HG03135 (cell line): Measurements from ENCODE around the gene BBLN.
A peak's percentile ranks its signal among the peaks of the same experiment; 100 is the strongest.
"Not testable (repeated sequence)": the region's sequence is repeated elsewhere in the genome, so short reads cannot be mapped to it uniquely, and the experiment has no call there.

Experiments
- ATAC-seq: cut with Tn5 transposase; IDR thresholded peaks from one replicate; pipeline ENCODE4 v1.9.1; 2021; ENCODE audit warnings: mild to moderate bottlenecking, moderate library complexity; ENCODE audit not compliant: unreplicated experiment

The BBLN gene, protein sequence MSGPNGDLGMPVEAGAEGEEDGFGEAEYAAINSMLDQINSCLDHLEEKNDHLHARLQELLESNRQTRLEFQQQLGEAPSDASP

DNA sequence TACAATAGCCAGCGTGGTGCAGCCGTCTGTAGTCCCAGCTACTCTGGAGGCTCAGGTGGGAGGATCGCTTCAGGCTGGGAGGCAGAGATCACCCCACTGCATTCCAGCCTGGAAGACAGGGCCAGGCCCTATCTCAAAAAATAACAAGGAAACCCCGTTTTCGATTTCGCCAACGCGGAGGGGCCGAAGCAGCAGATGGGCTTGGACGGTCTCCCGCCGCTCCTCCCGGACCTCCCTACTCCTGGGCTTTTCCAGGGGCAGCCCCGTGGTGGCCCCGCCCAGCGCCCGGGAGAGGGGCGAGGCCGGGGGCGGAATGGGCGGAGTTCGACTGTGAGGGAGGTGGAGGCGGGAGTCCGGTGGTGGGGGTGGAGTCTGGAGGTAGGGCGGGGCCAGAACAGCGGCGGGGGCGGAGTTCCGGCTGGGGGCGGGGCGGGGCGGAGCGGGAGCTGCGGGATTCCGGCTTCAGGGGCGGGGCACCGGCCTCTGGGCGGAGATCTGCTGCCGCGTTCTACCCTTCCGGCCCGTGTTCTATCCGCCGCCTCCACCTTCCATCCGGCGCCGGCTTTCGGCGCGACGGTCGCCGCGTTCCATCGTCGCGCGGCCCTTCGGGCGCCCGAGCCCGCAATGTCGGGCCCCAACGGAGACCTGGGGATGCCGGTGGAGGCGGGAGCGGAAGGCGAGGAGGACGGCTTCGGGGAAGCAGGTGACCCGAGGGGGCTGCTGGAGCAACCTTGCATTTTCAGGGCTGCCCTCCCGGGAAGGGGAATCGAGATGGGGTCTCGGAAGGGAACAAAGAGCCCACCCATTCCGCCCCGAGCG is at the start of gene BBLN:
Gene BBLN, plus strand, starts transcription at position 482 of the 819 bp plus-strand sequence. Its CDS starts 143 bp downstream, at position 625.
- peak; percentile 69 for ATAC-seq

DNA sequence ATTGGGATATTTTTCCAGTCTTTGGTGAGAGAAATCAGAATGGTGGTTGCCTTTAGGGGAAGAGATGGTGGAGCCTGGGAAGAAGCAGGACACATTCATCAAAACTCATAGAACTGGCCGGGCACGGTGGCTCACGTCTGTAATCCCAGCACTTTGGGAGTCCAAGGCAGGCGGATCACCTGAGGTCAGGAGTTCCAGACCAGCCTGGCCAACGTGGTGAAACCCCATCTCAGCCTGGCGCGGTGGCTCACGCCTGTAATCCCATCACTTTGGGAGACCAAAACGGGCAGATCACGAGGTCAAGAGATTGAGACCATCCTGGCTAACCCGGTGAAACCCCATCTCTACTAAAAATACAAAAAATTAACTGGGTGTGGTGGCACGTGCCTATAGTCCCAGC is 48.3 kb upstream of the BBLN start:
- ATAC-seq, result not testable (repeated sequence)

DNA sequence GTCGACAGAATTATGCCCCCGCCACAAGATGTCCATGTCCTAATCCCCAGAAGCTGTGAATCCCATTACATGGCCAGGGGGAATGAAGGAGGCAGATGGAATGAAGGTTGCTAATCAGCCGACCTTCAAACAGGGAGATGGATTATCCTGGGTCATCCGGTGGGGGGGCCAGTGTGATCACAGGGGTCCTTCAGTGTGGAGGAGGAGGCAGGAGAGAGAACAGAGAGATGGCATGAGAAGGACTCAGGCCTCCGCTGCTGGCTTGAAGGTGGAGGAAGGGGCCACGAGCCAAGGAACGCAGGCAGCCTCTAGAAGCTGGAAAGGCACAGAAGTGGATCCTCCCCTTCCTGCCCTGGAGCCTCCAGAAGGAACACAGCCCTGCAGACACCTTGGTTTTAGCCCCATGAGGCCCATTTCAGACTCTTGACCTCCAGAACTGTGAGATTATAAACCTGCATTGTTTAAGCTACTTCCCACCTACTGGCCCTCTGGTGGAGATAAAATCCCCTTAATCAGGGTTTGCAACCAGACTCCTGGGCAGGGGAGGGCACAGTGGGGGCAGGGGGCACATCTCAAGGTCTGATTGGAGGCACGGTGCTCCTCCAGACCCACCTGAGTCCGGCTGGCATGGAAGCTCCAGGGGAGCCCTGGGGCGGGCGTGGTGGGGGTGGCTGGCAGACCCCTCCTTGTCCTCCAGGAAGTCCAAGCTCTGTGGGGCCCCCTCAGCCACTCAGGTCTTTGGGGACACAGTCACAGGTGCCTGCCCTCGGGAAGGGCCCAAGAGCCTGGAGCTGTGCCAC is 46.3 kb upstream of the BBLN start:
- no peak for ATAC-seq

DNA sequence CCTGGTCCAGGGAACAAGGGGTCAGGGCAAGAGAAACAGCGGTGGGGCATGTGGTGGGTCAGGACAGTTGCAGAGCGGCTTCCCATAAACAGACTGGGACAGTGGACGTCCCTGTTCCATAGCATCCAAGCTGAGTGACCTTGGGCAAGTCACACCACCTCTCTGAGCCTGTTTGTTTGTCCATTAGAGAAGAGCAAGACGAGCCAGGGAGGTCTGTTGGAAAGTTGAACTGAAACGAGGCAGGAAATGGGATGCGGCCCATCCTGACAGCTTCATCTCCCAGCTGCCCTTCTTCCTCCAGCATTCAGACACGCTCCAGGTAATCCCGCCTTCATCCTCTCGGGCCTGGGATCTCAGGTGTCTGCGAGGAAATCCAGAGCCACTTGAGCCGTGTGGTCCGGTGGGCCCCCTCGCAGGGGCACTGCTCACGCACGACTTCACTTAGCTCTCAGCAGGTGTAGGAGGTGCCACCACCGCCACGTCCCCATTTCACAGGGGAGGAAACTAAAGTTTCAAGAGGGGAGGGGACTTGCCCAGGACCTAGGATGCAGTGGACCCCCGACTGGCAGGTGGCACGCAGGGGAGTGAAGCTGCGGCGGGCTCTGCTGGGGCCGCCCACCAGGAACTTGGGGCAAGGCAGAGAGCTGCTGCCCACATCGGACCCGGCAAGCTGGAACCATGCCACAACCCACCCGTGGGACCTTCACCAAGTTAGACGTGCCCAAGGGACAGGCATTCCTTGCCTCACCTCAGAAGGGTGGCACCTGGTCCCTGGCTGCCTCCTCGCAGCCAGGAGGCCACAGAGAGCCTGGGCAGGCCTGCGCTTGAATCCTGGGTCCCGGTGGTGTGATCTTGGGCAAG is 45.5 kb upstream of the BBLN start:
- no peak for ATAC-seq

DNA sequence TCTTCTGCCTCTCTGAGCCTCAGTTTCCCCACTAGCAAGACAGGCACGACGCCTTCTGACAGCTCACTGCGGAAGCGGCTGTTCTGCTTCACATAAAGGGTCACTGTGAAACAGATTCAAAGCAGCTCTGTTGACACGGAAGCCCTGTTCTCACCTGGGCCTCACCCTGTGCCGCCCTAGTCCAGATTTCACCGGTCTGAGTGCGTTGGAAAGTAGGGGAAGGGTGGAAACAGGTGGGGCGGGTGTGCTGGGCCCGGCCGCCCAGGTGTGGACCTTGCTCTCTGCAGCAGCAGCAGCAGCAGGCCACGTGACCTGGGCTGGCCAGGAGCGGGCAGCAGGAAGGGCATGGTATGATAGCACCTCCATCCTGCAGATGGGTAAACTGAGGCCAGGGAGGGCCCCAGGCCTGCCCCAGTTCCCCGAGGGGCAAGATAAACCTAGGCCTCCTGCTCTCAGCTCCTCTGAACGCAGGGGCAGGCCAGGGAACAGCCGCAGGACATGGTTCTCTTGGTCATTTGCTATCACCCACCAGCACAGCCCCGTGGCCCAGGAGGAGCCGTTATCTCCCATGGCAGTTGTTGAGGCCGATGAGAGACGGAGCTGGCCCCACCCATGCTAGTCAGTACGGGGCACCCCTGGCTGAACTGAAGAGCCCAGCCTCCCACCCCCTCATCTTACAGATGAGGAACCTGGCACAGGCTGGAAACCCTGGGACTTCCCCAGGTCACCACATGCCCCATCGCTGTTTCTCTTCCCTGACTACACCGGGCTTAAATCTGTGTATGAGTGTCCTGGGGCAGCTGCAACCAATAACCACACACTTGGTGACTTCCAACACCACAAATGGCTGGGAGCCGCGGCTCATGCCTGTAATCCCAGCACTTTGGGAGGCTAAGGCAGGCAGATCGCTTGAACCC is 44.6 kb upstream of the BBLN start:
- ATAC-seq, result no peak

DNA sequence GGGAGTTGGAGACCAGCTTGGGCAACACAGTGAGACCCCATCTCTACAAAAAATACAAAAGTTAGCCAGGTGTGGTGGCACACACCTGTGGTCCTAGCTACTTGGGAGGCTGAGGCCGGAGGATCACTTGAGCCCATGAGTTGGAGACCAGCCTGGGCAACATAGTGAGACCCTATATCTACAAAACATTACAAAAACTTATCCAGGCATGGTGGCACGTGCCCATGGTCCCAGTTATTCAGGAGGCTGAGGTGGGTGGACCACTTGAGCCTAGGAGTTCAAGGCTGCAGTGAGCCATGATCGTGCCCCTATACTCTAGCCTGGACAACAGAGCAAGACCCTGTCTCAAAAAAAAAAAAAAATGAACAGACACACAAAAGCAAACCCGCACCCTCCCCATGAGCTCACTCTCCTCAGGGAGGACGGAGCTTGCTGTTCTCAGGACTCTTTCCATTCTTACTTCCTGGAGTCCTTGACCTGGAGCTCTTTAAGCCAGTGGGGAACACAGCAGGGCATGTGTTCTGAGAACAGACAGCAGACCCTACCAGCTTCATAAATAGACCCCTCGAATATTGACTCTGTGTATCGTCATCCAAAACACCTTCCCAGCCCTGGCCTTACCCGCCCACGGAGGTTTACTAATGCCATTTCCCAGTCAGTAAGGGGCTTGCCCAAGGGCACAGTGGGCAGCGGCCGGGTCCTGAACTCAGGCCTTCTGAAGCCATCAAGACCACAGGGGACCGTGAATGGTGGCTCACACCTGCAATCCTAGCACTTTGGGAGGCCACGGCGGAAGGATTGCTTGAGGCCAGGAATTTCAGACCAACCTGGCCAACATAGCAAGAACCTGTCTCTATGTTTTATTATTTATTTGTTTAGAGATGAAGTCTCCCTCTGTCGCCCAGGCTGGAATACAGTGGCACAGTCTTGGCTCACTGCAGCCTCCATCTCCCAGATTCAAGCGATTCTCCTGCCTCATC is 43.7 kb upstream of the BBLN start:
- ATAC-seq, result no peak

DNA sequence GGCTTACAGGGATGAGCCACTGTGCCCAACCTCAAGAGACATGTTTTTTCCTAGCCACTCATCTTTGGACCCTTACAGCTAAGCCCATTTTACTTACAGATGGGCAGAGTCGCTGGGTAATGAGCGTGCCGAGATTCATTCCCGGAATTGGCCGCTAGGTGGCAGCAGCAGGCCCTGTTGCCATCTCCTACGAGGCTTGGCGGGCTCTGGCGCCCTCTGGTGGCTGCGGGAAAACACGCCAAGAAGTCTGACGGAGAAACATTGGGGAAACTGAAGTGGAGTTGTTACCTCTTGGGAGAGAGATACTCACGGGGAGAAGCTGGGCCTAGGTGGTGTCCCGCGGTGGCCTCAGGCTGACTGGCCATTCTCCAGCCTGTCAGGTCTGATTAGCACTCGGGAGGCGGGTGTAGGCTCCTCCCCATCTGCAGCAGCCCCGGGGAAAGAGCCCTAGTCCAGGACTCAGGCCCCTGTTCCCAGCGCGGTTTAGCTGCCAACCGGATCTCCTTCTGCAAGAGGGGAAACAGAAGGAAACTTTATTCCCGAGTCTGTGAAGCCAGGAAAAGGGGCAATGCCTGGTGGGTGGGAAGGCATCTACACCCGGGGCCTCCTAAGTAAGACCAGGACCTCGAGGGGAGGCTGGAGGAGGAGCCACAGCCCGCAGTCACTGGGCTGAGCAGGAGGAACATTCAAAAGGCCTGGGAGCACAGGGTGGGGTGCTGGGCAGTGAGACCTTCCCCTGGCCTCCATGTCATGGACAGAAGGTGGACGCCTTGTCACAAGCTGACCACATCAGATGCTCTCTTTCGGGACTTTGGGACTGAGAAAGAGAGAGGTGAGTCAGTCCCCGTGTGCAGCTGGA is 42.2 kb upstream of the BBLN start:
- ATAC-seq, result peak; percentile 61

DNA sequence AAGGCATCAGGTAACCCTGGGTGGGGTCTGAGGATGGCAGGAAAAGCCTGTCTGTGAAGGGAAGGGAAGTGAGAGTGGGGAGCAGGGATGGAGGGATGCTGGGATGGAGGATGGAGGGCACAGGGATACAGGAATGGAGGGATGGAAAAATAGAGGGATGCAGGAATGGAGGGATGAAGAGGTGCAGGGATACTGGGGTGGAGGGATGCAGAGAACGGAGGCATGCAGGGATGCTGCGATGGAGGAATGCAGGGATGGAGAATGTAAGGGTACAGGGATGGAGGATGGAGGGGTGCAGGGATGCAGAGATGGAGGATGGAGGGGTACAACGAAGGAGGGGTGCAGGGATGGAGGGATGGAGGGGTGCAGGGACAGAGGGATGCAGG is 41.6 kb upstream of the BBLN start:
- no peak for ATAC-seq

DNA sequence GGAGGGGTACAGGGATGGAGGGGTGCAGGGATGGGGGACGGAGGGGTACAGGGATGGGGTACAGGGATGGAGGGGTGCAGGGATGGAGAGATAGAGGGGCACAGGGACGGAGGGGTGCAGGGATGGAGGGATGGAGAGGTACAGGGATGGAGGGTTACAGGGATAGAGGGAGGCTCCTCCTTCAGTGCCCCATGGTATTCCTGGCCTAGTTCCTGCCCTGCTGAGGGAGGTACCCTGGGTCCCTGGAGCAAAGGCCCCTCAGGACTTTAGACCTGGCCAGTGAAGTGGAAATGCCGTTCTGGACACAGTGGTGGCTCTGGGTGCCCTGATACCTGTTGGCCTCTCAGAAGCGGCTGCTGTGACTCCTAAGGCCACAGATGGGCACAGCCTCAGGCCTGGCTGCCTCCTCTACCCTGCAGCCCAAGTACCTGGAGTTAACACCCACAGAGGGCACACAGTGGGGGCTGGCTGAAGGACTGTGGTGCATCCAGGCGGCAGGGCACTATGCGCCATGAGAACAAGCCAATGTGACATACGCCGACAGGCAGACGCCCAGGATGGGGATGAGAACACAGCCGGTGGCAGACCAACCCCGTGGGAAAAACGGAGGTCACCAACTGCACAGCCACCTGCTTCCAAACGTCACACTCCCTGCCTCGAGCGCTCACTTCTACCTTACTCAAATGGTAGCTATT is 40.9 kb upstream of the BBLN start:
- no peak for ATAC-seq

DNA sequence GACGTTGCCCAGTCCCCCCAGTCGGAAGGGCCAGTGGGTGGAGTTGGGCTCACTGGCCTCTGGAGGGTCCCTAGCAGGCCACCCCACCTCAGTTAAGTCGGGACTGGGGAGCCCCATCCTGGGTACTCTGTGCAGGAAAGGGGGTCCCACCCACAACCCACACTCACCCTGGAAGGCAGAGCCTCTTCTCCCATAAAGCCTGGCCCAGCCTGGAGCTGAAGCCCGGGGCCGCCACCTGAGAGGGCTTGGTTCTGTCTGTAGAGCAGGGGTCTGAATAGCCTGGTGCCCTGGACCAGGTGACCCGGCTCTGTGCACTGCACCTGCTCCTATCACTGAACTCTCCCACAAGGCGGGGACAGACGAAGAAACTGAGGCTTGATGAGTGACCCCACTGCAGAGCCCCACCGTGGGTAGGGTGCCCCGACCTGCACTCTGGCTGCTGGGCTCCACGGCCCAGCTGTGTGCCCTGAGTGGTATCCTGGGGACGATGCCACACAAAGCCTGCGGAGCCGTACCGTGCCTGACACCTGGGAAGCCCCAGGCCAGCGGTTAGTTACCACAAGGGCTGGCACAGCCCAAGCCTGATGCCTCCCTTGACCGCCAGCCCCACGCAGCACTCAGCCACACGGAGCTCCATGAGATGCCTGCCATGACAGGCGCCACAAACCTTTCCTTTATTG is 39.9 kb upstream of the BBLN start:
- ATAC-seq, result no peak

DNA sequence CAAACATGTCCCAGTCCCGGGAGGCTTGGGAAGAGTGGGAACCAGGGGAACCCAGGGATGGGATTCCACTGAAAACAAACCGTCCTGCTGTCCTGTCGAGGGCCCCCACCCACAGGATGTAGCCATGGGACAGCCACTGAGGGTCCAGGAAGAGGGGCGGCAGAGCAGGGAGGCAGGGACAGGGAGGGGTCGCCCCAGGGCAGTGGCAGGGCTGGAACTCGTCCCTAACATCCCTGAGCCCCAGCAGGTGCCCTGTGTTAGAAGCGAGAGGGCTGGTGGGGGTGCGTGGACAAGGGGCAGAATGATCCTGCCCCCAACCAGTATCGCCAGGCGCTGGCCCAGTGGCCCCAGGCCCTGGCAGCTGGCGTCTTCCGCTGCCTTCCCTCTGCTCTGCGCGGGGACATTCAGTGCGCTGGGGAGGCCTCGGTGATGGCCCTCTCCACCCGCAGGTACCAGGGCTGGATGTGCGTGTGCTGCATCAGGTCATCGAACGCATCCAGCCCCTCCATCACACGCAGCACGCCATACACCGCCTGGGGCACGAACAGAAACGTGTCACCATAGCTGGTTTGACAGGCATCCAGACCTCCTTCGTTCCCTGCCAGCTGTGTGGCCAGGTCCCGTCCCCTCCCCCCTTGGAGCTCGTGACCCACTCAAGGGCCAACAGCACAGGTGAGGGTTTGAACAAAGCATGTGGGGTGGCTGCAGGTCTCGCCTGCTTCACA is 39.2 kb upstream of the BBLN start:
- ATAC-seq, result no peak

DNA sequence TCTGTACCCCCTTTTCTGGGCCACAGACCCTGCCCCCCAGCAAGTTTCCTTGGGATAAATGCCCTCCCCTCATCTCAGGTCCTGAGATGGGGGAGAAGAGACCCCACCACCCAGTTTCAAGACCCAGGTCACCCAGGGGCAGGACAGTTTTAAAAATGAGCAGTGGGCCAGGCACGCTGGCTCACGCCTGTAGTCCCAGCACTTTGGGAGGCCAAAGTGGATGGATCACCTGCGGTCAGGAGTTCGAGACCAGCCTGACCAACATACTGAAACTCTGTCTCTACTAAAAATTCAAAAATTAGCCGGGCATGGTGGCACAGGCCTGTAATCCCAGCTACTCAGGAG is 38.6 kb upstream of the BBLN start:
- ATAC-seq, result no peak

DNA sequence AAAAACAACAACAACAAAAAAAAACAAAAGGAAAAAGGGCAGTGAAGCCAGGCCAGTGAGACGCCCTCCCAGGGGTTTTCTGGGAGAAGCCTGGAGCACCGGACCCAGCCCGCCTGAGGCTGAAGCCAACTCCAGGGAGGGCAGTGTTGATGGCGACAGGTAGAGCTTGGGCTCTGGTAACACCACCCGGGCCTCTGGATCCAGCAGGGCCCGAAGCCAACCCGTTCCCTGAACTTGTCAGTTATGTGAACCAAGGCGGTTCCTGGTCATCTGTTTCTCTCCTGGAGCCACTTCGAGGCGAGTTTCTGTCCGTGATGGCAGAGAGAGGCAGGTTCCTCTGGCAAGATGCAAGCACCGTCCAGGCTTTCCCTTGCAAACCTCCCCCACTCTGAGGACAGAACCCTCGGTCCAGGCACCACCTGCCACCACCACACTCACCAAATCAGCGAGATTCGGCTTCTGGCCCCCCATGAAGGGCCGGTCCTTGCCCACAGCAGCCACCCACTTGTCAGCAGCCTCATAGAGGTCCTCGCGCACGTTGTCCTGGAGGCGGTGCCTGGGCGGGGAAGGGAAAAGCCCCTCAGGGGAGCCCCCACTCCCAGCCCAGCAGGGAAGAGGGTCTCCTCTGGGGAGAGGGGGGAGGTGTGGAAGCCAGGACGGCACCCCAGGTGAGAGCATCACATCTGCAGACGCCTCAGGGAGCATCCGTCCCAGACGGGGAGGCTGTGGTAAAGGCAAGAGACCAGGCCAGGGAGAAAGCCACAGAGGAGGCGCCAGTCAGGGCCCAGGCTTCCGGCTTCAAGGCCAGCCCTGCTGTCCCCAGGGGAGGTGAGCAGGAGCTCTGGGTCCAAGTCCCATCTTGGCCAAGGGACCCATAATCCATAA is 37.9 kb upstream of the BBLN start:
- ATAC-seq, result no peak

DNA sequence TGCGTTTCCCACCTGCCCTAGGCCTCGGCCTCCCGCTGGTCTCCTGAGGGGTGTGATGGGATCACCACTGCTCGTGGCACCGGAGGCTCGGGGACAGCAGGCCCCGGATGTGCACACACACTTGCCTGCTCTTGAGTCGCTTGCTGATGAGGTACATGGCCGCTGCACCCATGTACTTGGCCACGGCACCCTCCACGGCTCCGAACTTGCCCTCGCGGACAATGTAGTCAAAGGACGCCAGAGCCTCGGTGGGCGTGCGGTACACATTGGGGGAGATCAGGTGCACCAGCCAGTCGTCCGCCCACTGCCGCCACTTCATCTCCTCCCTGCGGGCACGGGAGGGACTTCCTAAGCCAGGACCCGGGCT is 37.3 kb upstream of the BBLN start:
- no peak for ATAC-seq

DNA sequence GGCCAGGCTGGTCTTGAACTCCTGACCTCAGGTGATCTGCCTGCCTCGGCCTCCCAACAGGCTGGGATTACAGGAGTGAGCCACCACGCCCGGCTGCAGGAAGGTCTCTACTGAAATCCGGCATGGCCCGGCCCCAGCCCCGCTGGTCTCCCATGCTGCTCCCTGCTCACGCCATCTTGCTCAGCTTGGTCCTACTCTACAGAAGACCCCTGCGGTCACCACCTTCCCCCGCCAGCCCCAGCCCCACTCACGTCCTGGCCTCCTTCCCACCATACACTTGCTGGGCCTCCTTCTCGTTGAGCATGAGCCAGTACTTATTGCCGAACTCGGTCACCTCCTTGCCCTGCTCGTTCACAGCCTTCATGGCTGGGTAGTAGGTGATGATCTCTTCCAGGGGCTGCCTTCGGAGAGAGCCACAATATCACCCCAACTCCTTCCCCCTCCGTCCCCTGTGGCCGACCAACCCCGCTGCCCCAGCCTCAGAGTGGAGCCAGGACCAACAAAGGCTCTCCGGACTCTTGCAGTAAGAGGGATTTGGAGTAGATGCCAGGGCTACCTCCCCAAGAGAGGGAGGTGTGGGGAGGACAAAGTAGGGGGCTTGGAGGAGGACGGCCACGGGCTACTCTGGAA is 36.5 kb upstream of the BBLN start:
- no peak for ATAC-seq
